NCI-H1092 treated with DMSO at 0.1 percent for 48 hours (cell line): ENCODE data around the gene BTN1A1.
"Not testable (repeated sequence)": the region's sequence is repeated elsewhere in the genome, so short reads cannot be mapped to it uniquely, and the experiment has no call there.

ENCODE experiments used
- DNase-seq: peaks from one replicate; lab custom pipeline; 2025; lab: John Stamatoyannopoulos, UW

The BTN1A1 gene

GRCh38 chr6:26537160-26537845 lies 37.2 kb downstream of the BTN1A1 start:
- peak; percentile 84 for DNase-seq

DNA sequence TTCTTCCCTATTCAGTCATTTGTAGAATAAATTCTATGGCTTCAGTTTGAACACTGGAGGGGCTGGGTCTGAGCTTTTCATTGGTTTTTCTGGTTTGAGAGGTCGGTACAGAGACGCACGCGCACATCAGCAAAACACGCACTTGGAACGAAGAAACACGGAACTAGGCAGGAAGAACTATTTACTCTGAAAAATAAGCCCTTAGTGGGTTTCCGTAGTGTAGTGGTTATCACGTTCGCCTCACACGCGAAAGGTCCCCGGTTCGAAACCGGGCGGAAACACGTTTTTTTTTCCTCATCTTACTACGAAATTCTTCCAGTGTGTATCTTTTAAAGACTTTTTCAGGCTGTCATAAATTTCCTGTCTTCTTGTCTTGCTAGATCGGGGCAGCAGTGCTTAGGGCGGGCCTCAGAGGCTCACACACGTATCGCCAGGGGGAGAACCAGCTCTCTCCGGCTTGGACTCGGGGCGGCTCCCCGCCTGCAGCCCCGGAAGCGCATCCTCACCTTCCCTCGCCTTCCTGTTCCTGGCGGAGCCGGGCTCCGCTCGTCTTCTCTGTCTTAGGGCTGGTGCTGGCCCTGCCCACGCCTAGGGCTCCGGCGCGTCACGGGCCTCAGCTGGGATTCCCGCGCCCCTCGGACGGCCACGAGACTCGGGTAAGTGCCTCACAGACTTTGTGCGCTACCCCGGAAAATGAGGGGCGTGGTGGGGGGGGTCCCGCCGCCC lies 37.9 kb downstream of the BTN1A1 start, which contains the start of gene HMGN4:
Gene HMGN4, plus strand, starts transcription at position 521 of the 726 bp plus-strand sequence. CDS start 6,841 bp downstream, outside the sequence.
- peak; percentile 88 for DNase-seq

- peak; percentile 36 for DNase-seq
These were observed 38.4 kb downstream of the BTN1A1 start for GRCh38 chr6:26538572-26538902.

GRCh38 chr6:26539071-26539615 lies 39.0 kb downstream of the BTN1A1 start:
- DNase-seq, result no peak

DNA sequence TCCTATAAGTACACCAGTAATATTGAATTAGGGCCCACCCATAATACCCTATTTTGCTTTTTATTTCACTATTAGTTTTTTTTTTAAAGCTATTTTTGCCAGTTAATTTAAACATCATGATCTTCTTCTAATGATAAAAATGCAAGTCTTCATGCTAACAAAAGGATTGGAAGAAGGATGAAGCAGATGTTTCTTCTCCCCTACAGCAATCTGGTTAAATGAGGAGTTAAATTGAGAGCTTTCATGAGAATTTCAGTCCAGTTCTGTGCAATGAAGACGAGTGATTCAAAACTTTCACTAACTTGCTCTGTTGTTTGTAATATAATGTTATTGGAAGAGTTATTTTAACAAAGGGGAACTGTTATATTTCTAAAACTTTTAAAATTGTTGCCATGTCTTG lies 41.5 kb downstream of the BTN1A1 start:
- no peak for DNase-seq

DNA sequence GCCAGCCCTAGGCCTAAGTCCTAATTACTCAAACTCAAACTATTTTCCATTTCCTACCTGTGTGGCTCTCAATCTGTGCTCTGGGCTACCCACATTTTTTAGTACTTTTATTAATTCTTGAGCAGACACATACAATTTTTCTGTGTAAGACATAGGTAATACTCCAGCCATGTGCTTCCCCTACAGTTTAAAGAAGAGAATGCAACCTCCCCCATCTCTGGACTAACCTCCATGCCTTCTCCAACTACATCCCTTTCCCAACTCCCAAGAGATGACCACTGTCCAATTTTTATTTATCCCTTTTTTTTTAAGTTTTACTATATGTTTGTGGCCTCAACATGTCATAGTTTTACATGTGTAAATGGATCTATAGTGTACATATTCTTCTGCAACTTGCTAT lies 43.9 kb downstream of the BTN1A1 start:
- DNase-seq, result no peak

- no peak for DNase-seq
These were observed 44.4 kb downstream of the BTN1A1 start for GRCh38 chr6:26544473-26544872.

GRCh38 chr6:26545627-26546026 lies 45.5 kb downstream of the BTN1A1 start:
- no peak for DNase-seq

GRCh38 chr6:26547363-26547762 lies 47.3 kb downstream of the BTN1A1 start:
- DNase-seq, result not testable (repeated sequence)

- DNase-seq, result peak; percentile 37
These were observed 50.3 kb downstream of the BTN1A1 start for GRCh38 chr6:26550250-26550993.

DNA sequence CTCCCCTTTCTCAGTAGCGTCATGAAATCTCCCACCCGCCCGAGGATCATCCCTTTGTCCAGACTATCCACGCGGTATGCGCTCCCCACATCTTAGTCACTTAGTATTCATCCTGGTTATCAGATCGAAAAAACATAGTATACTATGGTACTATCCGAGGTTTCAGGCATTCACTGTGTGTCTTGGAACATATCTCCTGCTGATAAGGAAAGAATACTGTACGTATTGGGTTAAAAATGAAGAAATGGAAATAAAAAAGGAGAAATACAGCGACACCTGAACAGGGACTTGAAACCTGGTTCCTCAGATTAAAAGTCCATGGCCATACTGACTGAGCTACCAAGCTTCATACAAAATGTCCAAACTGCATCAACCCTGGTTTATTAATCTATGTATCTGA lies 52.1 kb downstream of the BTN1A1 start:
- no peak for DNase-seq

GRCh38 chr6:26552640-26553188 lies 52.6 kb downstream of the BTN1A1 start:
- DNase-seq, result no peak

- DNase-seq, result peak; percentile 63
These were observed 53.1 kb downstream of the BTN1A1 start for GRCh38 chr6:26553264-26553634.

DNA sequence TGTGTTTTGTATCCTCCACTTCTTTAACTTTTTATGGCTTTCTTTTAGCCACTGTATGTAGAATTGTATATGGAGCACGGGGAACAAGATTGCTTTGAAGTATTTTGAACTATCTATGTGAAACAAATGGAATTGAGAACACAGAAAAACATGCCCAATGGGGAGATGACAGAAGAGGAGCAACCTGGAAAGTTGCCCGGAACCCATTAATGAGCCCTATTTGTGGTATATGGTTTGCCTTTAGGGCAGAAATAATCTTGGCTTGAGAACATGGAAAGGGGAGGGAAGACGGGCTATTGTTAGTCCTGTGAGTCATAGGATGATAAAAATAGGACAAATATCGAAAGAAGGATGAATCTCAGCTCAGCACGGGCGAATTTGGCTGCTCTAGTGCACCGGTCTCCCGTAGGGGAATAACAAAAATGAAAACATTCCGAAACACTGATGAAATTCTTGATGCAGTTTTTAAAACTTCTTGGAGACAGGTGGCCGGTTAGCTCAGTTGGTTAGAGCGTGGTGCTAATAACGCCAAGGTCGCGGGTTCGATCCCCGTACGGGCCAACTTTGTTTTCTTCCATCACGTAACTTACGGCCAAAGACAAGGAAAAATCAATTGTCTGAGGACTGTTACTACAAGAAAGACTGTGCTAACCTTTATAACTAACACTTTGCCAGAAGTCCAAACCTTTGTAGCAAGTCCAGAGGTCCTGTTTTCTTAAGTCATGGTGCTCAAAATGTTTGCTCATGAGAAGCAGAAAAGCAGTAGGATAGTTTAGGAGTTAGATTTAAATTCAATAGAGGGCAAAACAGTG lies 53.7 kb downstream of the BTN1A1 start:
- peak; percentile 39 for DNase-seq

GRCh38 chr6:26554447-26554696 lies 54.3 kb downstream of the BTN1A1 start:
- no peak for DNase-seq

DNA sequence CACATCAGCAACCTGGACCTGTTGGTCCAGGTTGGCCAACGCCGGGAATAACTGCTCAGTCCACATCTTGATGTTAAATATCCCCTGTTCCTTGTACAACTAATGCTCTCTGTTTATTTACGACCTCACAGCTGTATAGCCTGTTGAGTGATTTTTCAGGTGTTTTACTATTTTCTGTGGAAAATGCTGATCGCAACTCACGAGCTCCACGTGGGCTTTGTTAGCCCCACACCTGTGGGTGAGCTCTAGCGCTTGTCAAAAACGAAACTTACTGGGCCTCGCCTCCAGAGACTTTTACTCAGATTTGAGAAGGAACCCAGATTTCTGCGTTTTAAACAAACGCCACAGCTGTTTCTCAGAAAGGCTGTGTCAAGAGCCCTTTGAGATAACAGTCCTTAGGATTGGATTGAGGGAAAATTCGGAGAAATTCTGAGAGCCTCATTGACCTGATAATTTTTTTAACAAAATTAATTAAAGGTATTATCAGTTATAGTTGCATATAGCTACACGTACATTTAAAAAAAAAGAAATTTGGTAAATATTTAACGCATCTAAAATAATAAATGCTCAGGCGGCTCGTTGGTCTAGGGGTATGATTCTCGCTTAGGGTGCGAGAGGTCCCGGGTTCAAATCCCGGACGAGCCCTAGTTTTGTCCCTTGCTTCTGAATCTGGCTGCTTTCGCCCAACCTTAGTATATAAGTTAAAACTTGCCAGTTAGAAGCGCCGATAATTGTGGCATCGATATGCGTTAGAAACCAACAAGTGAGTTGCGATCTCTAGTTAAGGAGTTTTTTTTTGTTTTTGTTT lies 54.8 kb downstream of the BTN1A1 start:
- no peak for DNase-seq

GRCh38 chr6:26555505-26556262 lies 55.6 kb downstream of the BTN1A1 start:
- DNase-seq, result no peak

DNA sequence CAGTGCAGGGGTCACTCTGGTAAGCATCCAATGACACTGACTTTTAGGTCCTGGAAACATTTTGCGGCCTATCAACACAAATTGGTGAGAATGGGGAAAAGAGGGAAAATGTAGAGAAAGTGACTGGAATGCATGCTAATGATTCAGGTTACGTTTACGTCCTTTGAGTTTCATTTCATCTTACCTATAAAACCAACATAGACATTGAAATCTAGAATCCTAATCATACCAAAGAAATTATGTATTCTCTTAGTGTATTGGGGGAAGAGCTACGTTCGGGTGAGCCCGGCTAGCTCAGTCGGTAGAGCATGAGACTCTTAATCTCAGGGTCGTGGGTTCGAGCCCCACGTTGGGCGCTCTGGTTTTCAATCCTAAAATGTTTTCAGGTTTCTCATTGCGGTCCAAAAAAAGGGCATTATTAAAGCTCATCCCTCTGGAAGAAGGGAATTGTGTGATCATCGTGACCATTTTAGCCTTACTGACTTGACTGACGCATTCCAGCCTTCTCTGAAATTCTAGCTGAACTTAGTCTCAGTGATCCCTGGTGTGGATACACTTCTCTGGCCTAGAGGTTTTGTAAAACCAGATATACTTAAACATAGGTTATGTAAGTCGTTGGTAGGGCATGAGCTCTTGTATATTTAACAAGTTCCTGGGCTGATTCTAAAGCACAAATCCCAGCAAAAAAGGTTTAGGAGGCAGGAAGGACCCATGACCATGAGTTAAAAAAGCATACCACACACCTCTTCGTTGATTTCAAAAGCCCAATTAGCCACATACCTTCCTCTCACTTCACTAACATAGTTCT lies 56.4 kb downstream of the BTN1A1 start:
- peak; percentile 47 for DNase-seq
